K562 (cell line): ENCODE data around the gene SLC44A1. TPM values are rescaled to one million over a fixed set of nuclear protein-coding genes. Genes with fewer than 3 reads are reported as not detected.

Experiments
- CREB3 ChIP-seq: fragments of 450-650 bp; conservative IDR thresholded peaks from 2 replicates; pipeline ENCODE4 v1.6.1; 2016; ENCODE audit warnings: missing genetic modification characterization, low read depth, mild to moderate bottlenecking, missing compliant biosample characterization, moderate library complexity
- ESRRA ChIP-seq: fragments of 450-650 bp; IDR thresholded peaks from 2 replicates; pipeline ENCODE4 v1.6.1; 2014; ENCODE audit warnings: low read depth, mild to moderate bottlenecking, moderate library complexity, borderline replicate concordance
- FOSL1 ChIP-seq: fragments of 200-800 bp; sonication (Bioruptor generic); conservative IDR thresholded peaks from 2 replicates; pipeline ENCODE4 v1.6.1; 2016; ENCODE audit warnings: missing genetic modification characterization, missing compliant biosample characterization
- FOXJ2 ChIP-seq: fragments of 200-800 bp; sonication (Bioruptor generic); IDR thresholded peaks from 2 replicates; pipeline ENCODE4 v1.6.1; 2016; ENCODE audit warnings: missing genetic modification characterization, missing compliant biosample characterization
- HNRNPUL1 ChIP-seq: fragments of 200-400 bp; formaldehyde crosslinking; IDR thresholded peaks from 2 replicates; pipeline ENCODE4 v1.6.1; 2017; ENCODE audit warnings: low read length
- LEF1 ChIP-seq: fragments of 450-650 bp; IDR thresholded peaks from 2 replicates; pipeline ENCODE4 v1.6.1; 2016; ENCODE audit warnings: mild to moderate bottlenecking
- MBD1 ChIP-seq: fragments of 250-450 bp; sonication (Bioruptor Pico); IDR thresholded peaks from 2 replicates; pipeline ENCODE4 v1.8.0; 2022; ENCODE audit warnings: inconsistent platforms
- NR3C1 ChIP-seq: sonication (generic); formaldehyde crosslinking; IDR thresholded peaks from 2 replicates; pipeline ENCODE4 v1.8.1; 2022; ENCODE audit warnings: missing genetic modification reagents
- PRMT5 ChIP-seq: sonication (generic); formaldehyde crosslinking; IDR thresholded peaks from 2 replicates; pipeline ENCODE4 v1.5.0; 2020; ENCODE audit warnings: missing genetic modification reagents
- RBM15 ChIP-seq: fragments of 200-400 bp; formaldehyde crosslinking; IDR thresholded peaks from 2 replicates; pipeline ENCODE4 v1.6.1; 2018; ENCODE audit warnings: mild to moderate bottlenecking, low read length, moderate library complexity; ENCODE audit not compliant: insufficient read depth
- U2AF2 ChIP-seq: fragments of 200-400 bp; formaldehyde crosslinking; optimal IDR thresholded peaks from 2 replicates; pipeline ENCODE3; 2017; ENCODE audit warnings: low read depth, mild to moderate bottlenecking, low read length
- ZNF24 ChIP-seq: fragments of 450-650 bp; IDR thresholded peaks from 2 replicates; pipeline ENCODE4 v1.6.1; 2016
- ZNF407 ChIP-seq: fragments of 450-650 bp; IDR thresholded peaks from 2 replicates; pipeline ENCODE4 v1.6.1; 2016; ENCODE audit warnings: low read depth
- ZNF717 ChIP-seq: fragments of 250-450 bp; sonication (Bioruptor Pico); IDR thresholded peaks from 2 replicates; pipeline ENCODE4 v1.5.0; 2021
- polyA plus RNA-seq, 8 experiments: library from polyadenylated mRNA; depleted of rRNA in 4 of 8; stranded (reverse) in 5 of 8; unstranded in 3 of 8; fragments of >200 nt; fragmentation: Nextera tagmentation in 2 of 8; fragmentation: Illumina TruSeq in 1 of 8; extraction: Ambion mirVana in 2 of 8; extraction: Trizol in 1 of 8; gene quantifications; 2 replicates each; pipeline versions ENCODE4 v1.2.1 to v1.2.3, GENCODE V29; 2011 to 2014; ENCODE audit warnings: inconsistent platforms in 1 of 8, missing spikeins in 1 of 8
- total RNA-seq, 7 experiments: library from RNA; depleted of rRNA in 6 of 7; stranded (reverse); fragments of >200 nt in 6 of 7; fragmentation: Illumina TruSeq in 2 of 7; extraction: Trizol in 2 of 7; gene quantifications; 2 replicates each; pipeline versions ENCODE4 v1.2.1 to v1.2.3, GENCODE V29; 2011 to 2021; ENCODE audit warnings: low replicate concordance in 1 of 7
- TF ChIP-seq, protein P1 (sequence below): fragments of 250-450 bp; sonication (Bioruptor Pico); IDR thresholded peaks from 2 replicates; pipeline ENCODE4 v1.5.0; 2021

The SLC44A1 gene
- total and polyA plus RNA-seq, 9 of the 15 experiments (the other 6 are each of a cell fraction or from before 2014, with no cell fraction given), result 0.11 to 0.59 (median 0.30) TPM

- no peak; the same call in 1 of the 2 replicates for TF ChIP-seq ZNF407
- no peak for TF ChIP-seq PRMT5 (CRISPR knock-in tag)
- TF ChIP-seq, protein P1, sequence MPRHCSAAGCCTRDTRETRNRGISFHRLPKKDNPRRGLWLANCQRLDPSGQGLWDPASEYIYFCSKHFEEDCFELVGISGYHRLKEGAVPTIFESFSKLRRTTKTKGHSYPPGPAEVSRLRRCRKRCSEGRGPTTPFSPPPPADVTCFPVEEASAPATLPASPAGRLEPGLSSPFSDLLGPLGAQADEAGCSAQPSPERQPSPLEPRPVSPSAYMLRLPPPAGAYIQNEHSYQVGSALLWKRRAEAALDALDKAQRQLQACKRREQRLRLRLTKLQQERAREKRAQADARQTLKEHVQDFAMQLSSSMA, result 0 out of 2 replicates have a peak, but pooled peaks have one; percentile 58
- no peak for TF ChIP-seq CREB3 (tag)
- no peak for TF ChIP-seq MBD1
- TF ChIP-seq ESRRA, result peak; percentile 51; the same call in 1 of the 2 replicates
- no peak for TF ChIP-seq RBM15
- TF ChIP-seq U2AF2, result no peak
- TF ChIP-seq ZNF24, result peak; percentile 64; the same call in 1 of the 2 replicates
- no peak for TF ChIP-seq HNRNPUL1
- TF ChIP-seq FOXJ2 (tag), result peak; percentile 92
- TF ChIP-seq LEF1, result no peak
- TF ChIP-seq FOSL1 (tag), result peak; percentile 46
- peak; percentile 80; the same call in 1 of the 2 replicates for TF ChIP-seq NR3C1
- TF ChIP-seq ZNF717, result no peak
Observed at GRCh38 chr9:105244003-105244733, at the start of gene SLC44A1 (continued).
